ENCODE data around the gene UTP25. TPM values are rescaled to one million over a fixed set of nuclear protein-coding genes. Genes with fewer than 3 reads are reported as not detected.
A peak's percentile ranks its signal among the peaks of the same experiment; 100 is the strongest.

Gene UTP25
- total RNA-seq, 2 donors from 2014 or later, result 5.2 to 6.4 TPM

DNA sequence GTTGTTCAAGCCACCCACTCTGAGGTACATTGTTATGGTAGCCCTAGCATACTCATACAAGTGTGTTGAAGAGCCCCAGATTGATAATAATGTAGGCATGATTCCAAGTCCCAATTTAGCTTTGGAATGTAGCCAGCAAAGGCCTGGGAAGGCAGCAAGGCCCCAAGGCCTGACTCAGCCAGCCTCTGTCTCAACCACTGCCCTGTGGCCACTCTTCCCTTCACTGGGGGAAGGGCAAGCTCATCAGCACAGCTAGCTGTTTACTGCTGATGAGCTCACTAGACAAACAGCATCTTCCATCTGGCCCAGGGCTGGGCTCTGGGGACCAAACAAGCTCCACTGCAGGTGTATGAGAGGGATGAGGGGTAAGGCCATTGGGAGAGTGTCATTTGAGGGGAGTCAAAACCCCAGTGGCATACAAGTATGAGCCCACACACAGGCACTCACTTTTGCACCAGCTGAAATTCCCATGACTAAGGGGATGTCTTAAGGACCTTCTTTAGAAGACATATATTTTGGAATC is 19.7 kb upstream of the UTP25 start:
- peak; percentile 71 for DNase-seq
- no peak overlapping the region for H3K9ac ChIP-seq (ENCODE audit: low read depth in 2 of 2, low read length in 2 of 2)
- H3K27ac ChIP-seq, result no peak overlapping the region
- no peak for TF ChIP-seq CTCF (IDR thresholded peaks at IDR 0.05)
- no peaks in the 10 kb centered on the region for H3K36me3 ChIP-seq
- H3K4me1 ChIP-seq, result no peaks in the 10 kb centered on the region
- intact Hi-C loops (cut with DNase I), result no loop called here
- H3K4me3 ChIP-seq, result no peak overlapping the region
- H3K9me3 ChIP-seq, result no peaks in the 10 kb centered on the region
- no peaks in the 10 kb centered on the region for H3K27me3 ChIP-seq

- Histone ChIP-seq H3K4me3 (no peak overlapping the region), H3K27ac (no peak overlapping the region), H3K9ac (ENCODE audit: low read depth in 2 of 2, low read length in 2 of 2) (no peak overlapping the region), H3K9me3 (no peaks in the 10 kb centered on the region), H3K4me1 (no peaks in the 10 kb centered on the region), H3K27me3 (no peaks in the 10 kb centered on the region), H3K36me3 (no peaks in the 10 kb centered on the region)
- DNase-seq, result no peak
- intact Hi-C loops (cut with DNase I), result no loop called here
- TF ChIP-seq CTCF (IDR thresholded peaks at IDR 0.05), result no peak
Observed at GRCh38 chr1:209809611-209810010, 18.2 kb upstream of the UTP25 start.

- no peak for TF ChIP-seq CTCF (IDR thresholded peaks at IDR 0.05)
- intact Hi-C loops (cut with DNase I), result no loop called here
- no peaks in the 10 kb centered on the region for H3K4me1 ChIP-seq
Observed at GRCh38 chr1:209810783-209811182, 17.0 kb upstream of the UTP25 start.

DNA sequence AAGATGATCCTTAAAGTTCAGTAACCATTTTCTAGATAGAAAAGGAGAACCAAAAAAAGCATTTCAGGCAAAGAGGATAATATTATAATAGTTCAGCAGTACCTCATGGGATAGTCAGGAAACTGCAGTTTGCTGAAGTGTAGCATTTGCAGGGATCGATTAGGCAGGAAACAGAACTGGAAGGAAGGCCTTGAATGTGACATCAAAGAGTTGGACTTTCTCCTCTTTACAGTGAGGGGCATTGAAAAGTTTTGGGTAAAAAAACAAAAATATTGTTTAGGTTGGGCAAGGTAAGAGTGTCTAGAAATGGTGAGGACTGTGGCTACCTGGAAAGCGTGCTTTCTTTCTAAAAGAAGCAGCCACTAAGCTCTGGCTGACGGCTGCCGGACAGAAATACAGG is 13.9 kb upstream of the UTP25 start:
- no peak for DNase-seq
- H3K9ac ChIP-seq (ENCODE audit: low read depth in 2 of 2, low read length in 2 of 2), result no peak overlapping the region
- intact Hi-C loops (cut with DNase I), result no loop called here
- no peak overlapping the region for H3K4me3 ChIP-seq
- no peaks in the 10 kb centered on the region for H3K27me3 ChIP-seq
- H3K4me1 ChIP-seq, result no peaks in the 10 kb centered on the region
- H3K36me3 ChIP-seq, result no peaks in the 10 kb centered on the region
- H3K9me3 ChIP-seq, result no peaks in the 10 kb centered on the region
- H3K27ac ChIP-seq, result no peak overlapping the region
- no peak for TF ChIP-seq CTCF (IDR thresholded peaks at IDR 0.05)

More at GRCh38 chr1:209810783-209811182, 17.0 kb upstream of the UTP25 start:
- H3K27ac ChIP-seq, result no peak overlapping the region
- no peaks in the 10 kb centered on the region for H3K9me3 ChIP-seq
- no peaks in the 10 kb centered on the region for H3K27me3 ChIP-seq
- no peak overlapping the region for H3K4me3 ChIP-seq
- H3K36me3 ChIP-seq, result no peaks in the 10 kb centered on the region
- no peak for DNase-seq
- no peak overlapping the region for H3K9ac ChIP-seq (ENCODE audit: low read depth in 2 of 2, low read length in 2 of 2)

- H3K9ac ChIP-seq (ENCODE audit: low read depth in 2 of 2, low read length in 2 of 2), result no peak overlapping the region
- no peak overlapping the region for H3K27ac ChIP-seq
- no peaks in the 10 kb centered on the region for H3K4me1 ChIP-seq
- DNase-seq, result no peak
- no peaks in the 10 kb centered on the region for H3K9me3 ChIP-seq
- TF ChIP-seq CTCF (IDR thresholded peaks at IDR 0.05), result no peak
- no peaks in the 10 kb centered on the region for H3K27me3 ChIP-seq
- no peaks in the 10 kb centered on the region for H3K36me3 ChIP-seq
- no peak overlapping the region for H3K4me3 ChIP-seq
- intact Hi-C loops (cut with DNase I), result no loop called here
Observed at GRCh38 chr1:209815490-209815889, 12.3 kb upstream of the UTP25 start.

Data from colonic mucosa (tissue), 4 donors.